Fibroblast of lung (primary cell): ENCODE results near the gene TGFB3.

Experiments used
- EZH2 ChIP-seq: IDR thresholded peaks from 2 replicates; pipeline ENCODE4 v1.5.1; 2012; ENCODE audit warnings: low read length, control low read depth, mild to moderate bottlenecking; ENCODE audit errors: missing control alignments
- TF ChIP-seq, protein P1 (sequence below), 2 donors: IDR thresholded peaks in 1 of 2; conservative IDR thresholded peaks in 1 of 2; 1 replicate in 1 of 2; 2 replicates in 1 of 2; pipeline ENCODE4 v1.5.1; 2011 to 2012; ENCODE audit warnings: low read length in 2 of 2, control low read depth in 1 of 2, inconsistent platforms in 1 of 2, low read depth in 1 of 2, mild to moderate bottlenecking in 1 of 2

DNA sequence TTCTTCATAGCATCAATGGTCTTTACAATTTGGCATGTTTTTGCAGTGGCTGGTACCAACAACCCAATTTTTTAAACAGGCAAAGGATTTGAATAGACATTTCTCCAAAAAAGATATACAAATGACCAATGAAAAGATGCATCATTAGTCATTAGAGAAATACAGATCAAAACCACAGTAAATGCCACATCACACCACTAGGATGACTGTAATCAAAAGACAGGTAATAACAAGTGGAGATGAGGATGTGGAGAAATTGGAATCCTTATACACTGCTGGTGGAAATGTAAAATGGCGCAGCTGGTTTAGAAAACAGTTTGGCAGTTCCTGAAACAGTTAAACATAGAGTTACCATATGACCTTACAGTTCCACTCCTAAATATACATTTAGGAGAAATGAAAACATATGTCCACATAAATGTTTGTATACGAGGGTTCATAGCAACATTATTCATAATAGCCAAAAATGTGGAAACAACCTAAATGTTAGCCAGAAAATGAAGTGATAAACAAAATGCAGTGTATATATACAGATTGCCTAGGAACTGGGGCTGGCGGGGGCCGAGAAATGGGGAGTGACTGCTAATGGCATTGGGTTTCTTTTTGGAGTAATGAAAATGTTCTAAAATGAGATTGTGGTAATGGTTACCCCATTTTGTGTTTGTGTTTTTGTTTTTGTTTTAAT, 55.2 kb downstream of the TGFB3 start:
- TF ChIP-seq, protein P1, sequence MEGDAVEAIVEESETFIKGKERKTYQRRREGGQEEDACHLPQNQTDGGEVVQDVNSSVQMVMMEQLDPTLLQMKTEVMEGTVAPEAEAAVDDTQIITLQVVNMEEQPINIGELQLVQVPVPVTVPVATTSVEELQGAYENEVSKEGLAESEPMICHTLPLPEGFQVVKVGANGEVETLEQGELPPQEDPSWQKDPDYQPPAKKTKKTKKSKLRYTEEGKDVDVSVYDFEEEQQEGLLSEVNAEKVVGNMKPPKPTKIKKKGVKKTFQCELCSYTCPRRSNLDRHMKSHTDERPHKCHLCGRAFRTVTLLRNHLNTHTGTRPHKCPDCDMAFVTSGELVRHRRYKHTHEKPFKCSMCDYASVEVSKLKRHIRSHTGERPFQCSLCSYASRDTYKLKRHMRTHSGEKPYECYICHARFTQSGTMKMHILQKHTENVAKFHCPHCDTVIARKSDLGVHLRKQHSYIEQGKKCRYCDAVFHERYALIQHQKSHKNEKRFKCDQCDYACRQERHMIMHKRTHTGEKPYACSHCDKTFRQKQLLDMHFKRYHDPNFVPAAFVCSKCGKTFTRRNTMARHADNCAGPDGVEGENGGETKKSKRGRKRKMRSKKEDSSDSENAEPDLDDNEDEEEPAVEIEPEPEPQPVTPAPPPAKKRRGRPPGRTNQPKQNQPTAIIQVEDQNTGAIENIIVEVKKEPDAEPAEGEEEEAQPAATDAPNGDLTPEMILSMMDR (conservative IDR thresholded peaks at IDR 0.05 in 1 of 2, IDR thresholded peaks at IDR 0.05 in 1 of 2; ENCODE audit: low read depth in 1 of 2, low read length in 2 of 2): no peak
- no peak for TF ChIP-seq EZH2
